ENCODE data around the gene PCDHA3. TPM values are rescaled to one million over a fixed set of nuclear protein-coding genes. Genes with fewer than 3 reads are reported as not detected.
"Not testable (repeated sequence)": the region's sequence is repeated elsewhere in the genome, so short reads cannot be mapped to it uniquely, and the experiment has no call there.

PCDHA3 gene
- not detected for total RNA-seq

DNA sequence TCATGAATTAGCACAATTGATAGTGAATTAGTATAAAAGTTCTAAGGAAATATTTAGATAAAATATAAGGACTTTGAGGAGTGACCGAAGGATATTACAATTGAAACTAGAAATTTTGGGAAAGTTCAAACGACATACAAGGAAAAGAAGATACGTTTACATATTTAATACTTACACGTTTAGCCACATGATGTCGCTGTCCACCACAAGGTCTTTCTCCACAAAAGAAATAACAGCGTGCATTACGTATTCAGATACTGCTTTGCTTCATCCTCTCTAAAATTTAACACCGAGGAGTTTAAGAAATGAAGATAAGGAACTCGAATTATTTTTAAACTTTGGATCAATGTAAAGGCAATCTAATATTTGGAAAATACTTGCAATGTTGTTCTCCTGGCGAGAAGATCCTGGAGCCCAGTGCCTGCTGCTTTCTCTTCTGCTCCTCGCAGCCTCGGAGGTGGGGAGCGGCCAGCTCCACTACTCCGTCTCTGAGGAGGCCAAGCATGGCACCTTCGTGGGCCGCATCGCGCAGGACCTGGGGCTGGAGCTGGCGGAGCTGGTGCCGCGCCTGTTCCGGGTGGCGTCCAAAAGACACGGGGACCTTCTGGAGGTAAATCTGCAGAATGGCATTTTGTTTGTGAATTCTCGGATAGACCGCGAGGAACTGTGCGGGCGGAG lies at the start of gene PCDHA3:
TSS of gene PCDHA3 (plus strand) at position 242 of the 678 bp plus-strand sequence.
- Mint-ChIP-seq H3K4me1 (ENCODE audit: low read depth) (no peaks in the 10 kb centered on the region), H3K4me3 (peak within 1 kb of the TSS; percentile 15), H3K27ac (no peak within 1 kb of the TSS), H3K27me3 (ENCODE audit: low read depth) (peaks cover under 1% of the 10 kb centered on the region), H3K9me3 (ENCODE audit: insufficient read depth) (peaks cover 31% of the 10 kb centered on the region), H3K36me3 (ENCODE audit: low read depth) (no peaks in the 10 kb centered on the region)
- no peak for DNase-seq
- ATAC-seq: no peak
- POLR2A ChIA-PET: no interaction called here
- CTCF ChIA-PET: no interaction called here

DNA sequence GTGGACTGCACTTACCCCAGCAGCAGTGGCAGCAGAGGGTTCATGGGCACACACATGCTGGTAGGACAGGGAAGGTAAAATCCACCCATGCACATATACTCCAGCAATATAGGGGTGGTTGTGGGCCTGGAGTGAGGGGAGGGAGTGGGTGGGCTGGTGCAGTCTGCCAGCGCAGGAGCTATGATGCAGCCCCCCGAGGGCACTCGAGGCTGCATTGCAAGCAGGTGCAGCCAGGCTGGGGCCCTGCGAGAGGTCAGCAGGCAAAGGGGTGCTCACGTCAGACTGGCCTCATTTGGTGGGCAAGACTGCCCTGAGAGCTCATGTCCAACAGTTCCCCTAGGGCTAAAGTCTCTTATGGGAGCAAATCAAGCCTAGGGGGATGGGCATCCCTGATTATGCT lies 47.3 kb upstream of the PCDHA3 start:
- no peak for DNase-seq
- Mint-ChIP-seq H3K4me1 (ENCODE audit: low read depth) (no peaks in the 10 kb centered on the region), H3K9me3 (ENCODE audit: insufficient read depth) (peaks cover 44% of the 10 kb centered on the region), H3K27ac (no peak overlapping the region), H3K36me3 (ENCODE audit: low read depth) (no peaks in the 10 kb centered on the region), H3K27me3 (ENCODE audit: low read depth) (no peaks in the 10 kb centered on the region), H3K4me3 (no peak overlapping the region)
- CTCF ChIA-PET: no interaction called here
- POLR2A ChIA-PET: no interaction called here
- no peak for ATAC-seq

DNA sequence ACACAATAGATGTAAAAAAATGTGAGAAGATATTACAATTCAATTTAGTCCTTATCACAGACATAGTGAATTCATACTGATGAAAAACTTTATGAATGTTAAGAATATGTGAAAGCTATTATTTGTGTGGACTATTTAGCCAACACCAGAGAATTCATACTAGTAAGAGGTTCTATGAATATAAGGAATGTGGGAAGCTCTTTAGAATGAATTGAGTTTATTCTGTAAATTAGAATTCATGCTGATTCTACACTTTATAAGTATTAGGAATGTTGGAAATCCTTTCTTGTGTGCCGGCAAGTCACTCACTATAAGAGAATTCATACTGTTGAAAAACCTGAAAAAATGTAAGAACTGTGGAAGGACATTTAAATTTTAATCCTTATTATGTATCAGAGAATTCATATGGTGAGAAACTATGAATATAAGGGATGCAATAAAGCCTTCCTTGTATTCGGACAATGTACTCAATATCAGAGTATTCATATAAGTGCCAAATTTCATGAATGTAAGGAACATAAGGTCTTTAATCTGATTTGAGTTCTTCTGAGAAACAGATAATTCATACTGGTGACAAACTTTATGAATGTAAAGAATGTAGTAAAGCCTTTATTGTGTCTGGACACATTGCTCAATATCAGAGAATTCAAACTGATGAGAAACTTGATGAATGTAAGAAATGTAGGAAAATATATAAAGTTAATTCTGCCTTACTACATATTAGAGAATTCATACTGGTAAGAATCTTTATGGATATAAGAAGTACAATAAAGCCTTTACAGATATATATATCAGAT lies 36.5 kb upstream of the PCDHA3 start:
- ATAC-seq: no peak
- Mint-ChIP-seq H3K27ac (no peak overlapping the region), H3K4me3 (no peak overlapping the region), H3K36me3 (ENCODE audit: low read depth) (peaks cover 6% of the 10 kb centered on the region), H3K4me1 (ENCODE audit: low read depth) (no peaks in the 10 kb centered on the region), H3K27me3 (ENCODE audit: low read depth) (no peaks in the 10 kb centered on the region), H3K9me3 (ENCODE audit: insufficient read depth) (peaks cover 59% of the 10 kb centered on the region)
- CTCF ChIA-PET: no interaction called here
- POLR2A ChIA-PET: no interaction called here
- no peak for DNase-seq

DNA sequence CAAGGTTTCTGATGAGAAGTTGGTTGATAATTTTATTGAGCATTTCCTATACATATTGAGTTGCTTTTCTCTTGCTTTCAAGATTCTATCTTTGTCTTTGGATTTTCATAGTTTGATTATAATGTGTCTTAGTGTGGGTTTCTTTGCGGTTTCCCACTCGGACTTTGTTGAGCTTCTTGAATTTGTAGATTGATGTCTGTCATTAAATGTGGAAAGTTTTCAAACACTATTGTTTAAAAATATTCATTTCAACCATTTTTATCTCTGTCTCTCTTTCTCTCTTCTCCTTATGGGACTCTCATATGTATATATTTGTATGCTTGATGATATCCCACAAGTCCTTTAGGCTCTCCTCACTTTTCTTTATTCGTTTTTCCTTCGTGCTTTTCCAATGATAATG lies 33.4 kb upstream of the PCDHA3 start:
- peaks cover 4% of the 10 kb centered on the region for H3K36me3 Mint-ChIP-seq (ENCODE audit: low read depth)

DNA sequence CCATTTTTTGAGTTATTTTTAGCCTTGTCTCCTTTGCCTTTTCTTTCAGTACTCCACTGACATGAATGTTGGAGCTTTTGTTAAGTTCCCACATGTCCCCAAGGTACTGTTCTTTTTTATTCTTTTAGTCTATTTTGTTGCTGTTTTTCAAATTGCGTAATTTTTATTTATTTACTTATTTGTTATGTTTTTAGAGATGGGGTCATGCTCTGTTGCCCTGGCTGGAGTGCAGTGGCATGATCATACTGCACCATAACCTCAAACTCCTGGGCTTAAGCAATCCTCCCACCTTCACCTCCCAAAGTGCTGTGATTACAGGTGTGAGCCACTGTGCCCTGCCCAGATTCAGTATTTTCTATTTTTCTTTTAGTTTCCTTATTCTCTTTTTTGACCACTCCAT lies 20.3 kb upstream of the PCDHA3 start:
- no peak overlapping the region for H3K27ac Mint-ChIP-seq
- no peaks in the 10 kb centered on the region for H3K4me1 Mint-ChIP-seq (ENCODE audit: low read depth)
- no peak overlapping the region for H3K4me3 Mint-ChIP-seq
- no peak for DNase-seq
- H3K36me3 Mint-ChIP-seq (ENCODE audit: low read depth): no peaks in the 10 kb centered on the region
- no peak for ATAC-seq
- no peaks in the 10 kb centered on the region for H3K27me3 Mint-ChIP-seq (ENCODE audit: low read depth)
- ChIA-PET POLR2A (no interaction called here), CTCF (no interaction called here)
- peaks cover 35% of the 10 kb centered on the region for H3K9me3 Mint-ChIP-seq (ENCODE audit: insufficient read depth)

More for the DNA sequence above, 33.4 kb upstream of the PCDHA3 start:
- H3K4me1 Mint-ChIP-seq (ENCODE audit: low read depth): no peaks in the 10 kb centered on the region
- CTCF ChIA-PET: no interaction called here
- no peak overlapping the region for H3K4me3 Mint-ChIP-seq
- POLR2A ChIA-PET: no interaction called here
- DNase-seq: no peak
- no peak overlapping the region for H3K27ac Mint-ChIP-seq
- peaks cover 68% of the 10 kb centered on the region for H3K9me3 Mint-ChIP-seq (ENCODE audit: insufficient read depth)
- no peak for ATAC-seq
- H3K27me3 Mint-ChIP-seq (ENCODE audit: low read depth): no peaks in the 10 kb centered on the region

DNA sequence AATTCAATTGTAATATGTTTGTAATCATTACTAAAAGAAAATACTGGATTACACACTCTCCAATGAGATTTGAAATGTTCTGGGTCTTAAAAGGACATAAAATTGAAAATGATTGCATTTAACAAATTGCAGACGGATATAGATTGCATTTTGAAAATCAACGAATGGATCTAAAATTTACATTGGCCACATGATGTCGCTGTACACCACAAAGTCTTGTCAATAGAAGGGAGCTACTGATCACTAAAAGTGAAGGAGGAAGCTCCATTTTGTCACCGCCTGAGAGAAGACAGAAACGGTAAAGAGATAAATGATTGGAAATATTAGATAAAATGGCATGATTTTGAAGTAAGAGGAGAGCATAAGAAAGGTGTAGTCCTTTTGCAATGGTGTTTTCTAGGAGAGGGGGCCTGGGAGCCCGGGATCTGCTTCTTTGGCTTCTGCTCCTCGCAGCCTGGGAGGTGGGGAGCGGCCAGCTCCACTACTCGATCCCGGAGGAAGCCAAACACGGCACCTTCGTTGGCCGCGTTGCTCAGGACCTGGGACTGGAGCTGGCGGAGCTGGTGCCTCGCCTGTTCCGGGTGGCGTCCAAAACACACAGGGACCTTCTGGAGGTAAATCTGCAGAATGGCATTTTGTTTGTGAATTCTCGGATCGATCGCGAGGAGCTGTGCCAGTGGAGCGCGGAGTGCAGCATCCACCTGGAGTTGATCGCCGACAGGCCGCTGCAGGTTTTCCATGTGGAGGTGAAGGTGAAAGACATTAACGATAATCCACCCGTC lies 14.8 kb upstream of the PCDHA3 start, which contains the start of gene PCDHA1:
TSS of gene PCDHA1 (plus strand) at position 236 of the 782 bp plus-strand sequence.
- peak within 1 kb of the TSS; percentile 5 for H3K4me3 Mint-ChIP-seq
- H3K27me3 Mint-ChIP-seq (ENCODE audit: low read depth): peaks cover 3% of the 10 kb centered on the region
- ChIA-PET CTCF (interaction anchor here (2.0 kb wide), 1 partner anchor 55 kb away, joined by 6 read pairs; the partner anchor contains the start of gene PCDHA8), POLR2A (no interaction called here)
- H3K36me3 Mint-ChIP-seq (ENCODE audit: low read depth): peaks cover 6% of the 10 kb centered on the region
- no peak within 1 kb of the TSS for H3K27ac Mint-ChIP-seq
- peaks cover 1% of the 10 kb centered on the region for H3K4me1 Mint-ChIP-seq (ENCODE audit: low read depth)
- no peak for DNase-seq
- peaks cover 37% of the 10 kb centered on the region for H3K9me3 Mint-ChIP-seq (ENCODE audit: insufficient read depth)
- ATAC-seq: no peak

DNA sequence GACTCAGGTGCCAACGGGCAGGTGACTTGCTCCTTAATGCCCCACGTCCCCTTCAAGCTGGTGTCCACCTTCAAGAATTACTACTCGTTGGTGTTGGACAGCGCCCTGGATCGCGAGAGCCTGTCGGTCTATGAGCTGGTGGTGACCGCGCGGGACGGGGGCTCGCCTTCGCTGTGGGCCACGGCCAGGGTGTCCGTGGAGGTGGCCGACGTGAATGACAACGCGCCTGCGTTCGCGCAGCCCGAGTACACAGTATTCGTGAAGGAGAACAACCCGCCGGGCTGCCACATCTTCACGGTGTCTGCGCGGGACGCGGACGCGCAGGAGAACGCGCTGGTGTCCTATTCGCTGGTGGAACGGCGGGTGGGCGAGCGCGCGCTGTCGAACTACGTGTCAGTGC lies 13.4 kb upstream of the PCDHA3 start:
- H3K36me3 Mint-ChIP-seq (ENCODE audit: low read depth); DNase-seq; H3K27ac Mint-ChIP-seq; CTCF ChIA-PET; H3K27me3 Mint-ChIP-seq (ENCODE audit: low read depth); POLR2A ChIA-PET; H3K4me3 Mint-ChIP-seq; H3K4me1 Mint-ChIP-seq (ENCODE audit: low read depth); ATAC-seq: not testable (repeated sequence)
- peaks cover 37% of the 10 kb centered on the region for H3K9me3 Mint-ChIP-seq (ENCODE audit: insufficient read depth)

DNA sequence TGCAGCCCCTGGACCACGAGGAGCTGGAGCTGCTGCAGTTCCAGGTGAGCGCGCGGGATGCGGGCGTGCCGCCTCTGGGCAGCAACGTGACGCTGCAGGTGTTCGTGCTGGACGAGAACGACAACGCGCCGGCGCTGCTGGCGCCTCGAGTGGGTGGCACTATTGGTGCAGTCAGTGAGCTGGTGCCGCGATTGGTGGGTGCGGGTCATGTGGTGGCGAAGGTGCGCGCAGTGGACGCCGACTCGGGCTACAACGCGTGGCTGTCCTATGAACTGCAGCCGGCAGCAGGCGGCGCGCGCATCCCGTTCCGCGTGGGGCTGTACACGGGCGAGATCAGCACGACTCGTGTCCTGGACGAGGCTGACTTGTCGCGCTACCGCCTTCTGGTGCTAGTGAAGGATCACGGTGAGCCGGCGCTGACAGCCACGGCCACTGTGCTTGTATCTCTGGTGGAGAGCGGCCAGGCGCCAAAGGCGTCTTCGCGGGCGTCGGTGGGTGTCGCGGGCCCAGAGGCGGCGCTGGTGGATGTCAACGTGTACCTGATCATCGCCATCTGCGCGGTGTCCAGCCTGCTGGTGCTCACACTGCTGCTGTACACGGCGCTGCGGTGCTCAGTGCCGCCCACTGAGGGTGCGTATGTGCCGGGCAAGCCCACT lies 12.9 kb upstream of the PCDHA3 start:
- CTCF ChIA-PET; H3K4me3 Mint-ChIP-seq; DNase-seq; H3K36me3 Mint-ChIP-seq (ENCODE audit: low read depth); H3K27me3 Mint-ChIP-seq (ENCODE audit: low read depth); H3K4me1 Mint-ChIP-seq (ENCODE audit: low read depth); H3K27ac Mint-ChIP-seq; ATAC-seq; POLR2A ChIA-PET: not testable (repeated sequence)
- H3K9me3 Mint-ChIP-seq (ENCODE audit: insufficient read depth): peaks cover 37% of the 10 kb centered on the region

DNA sequence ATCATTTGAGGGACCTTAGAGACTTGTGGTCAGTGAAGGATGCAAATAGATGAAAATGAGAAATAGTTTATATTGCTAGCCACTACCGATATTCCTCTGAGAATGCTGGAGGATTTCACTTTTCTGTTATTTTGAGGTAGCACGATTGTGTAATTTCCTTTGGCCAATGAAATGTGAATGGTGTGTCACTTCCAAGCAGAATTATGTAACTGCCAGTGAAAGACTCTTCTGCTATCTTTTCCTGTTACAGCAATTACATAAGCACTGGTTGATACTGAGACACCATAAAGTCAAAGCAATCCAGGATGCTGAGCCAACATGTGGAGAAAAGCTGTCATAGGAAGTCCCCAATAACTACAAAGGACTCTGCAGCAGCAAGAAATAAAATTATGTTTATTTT lies 9.8 kb upstream of the PCDHA3 start:
- Mint-ChIP-seq H3K4me1 (ENCODE audit: low read depth) (no peaks in the 10 kb centered on the region), H3K36me3 (ENCODE audit: low read depth) (peaks cover 5% of the 10 kb centered on the region), H3K4me3 (no peak overlapping the region), H3K9me3 (ENCODE audit: insufficient read depth) (peaks cover 29% of the 10 kb centered on the region), H3K27ac (no peak overlapping the region), H3K27me3 (ENCODE audit: low read depth) (peaks cover 3% of the 10 kb centered on the region)
- ChIA-PET POLR2A (no interaction called here), CTCF (no interaction called here)
- ATAC-seq (no peak), DNase-seq (no peak)

DNA sequence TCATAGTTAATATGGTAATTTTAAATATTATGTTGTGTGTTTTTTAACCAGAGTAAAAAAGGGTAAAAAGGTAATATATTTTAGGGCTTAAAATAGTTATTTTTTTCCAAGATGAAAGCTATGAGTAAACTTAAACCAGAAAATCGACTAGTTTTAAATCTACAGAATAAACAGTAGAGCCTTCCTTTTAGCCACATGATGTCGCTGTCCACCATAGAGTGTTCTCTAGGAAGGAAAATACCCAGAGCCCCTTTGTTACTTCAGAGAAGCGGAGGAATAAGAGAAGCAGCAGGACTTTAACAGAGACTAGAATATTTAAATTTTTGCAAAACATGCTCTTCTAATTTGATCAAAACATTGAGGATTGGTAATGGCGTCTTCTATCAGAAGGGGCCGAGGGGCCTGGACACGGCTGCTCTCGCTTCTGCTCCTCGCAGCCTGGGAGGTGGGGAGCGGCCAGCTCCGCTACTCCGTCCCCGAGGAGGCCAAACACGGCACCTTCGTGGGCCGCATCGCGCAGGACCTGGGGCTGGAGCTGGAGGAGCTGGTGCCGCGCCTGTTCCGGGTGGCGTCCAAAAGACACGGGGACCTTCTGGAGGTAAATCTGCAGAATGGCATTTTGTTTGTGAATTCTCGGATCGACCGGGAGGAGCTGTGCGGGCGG lies 6.1 kb upstream of the PCDHA3 start, which contains the start of gene PCDHA2:
TSS of gene PCDHA2 (plus strand) at position 258 of the 664 bp plus-strand sequence.
- no peak within 1 kb of the TSS for H3K27ac Mint-ChIP-seq
- POLR2A ChIA-PET: no interaction called here
- no peaks in the 10 kb centered on the region for H3K27me3 Mint-ChIP-seq (ENCODE audit: low read depth)
- DNase-seq: no peak
- ATAC-seq: no peak
- CTCF ChIA-PET: interaction anchor here (1.3 kb wide), 1 partner anchor 11 kb away, joined by 3 read pairs; no protein-coding TSS in a partner anchor
- peaks cover 13% of the 10 kb centered on the region for H3K9me3 Mint-ChIP-seq (ENCODE audit: insufficient read depth)
- H3K4me3 Mint-ChIP-seq: no peak within 1 kb of the TSS
- no peaks in the 10 kb centered on the region for H3K4me1 Mint-ChIP-seq (ENCODE audit: low read depth)
- peaks cover 1% of the 10 kb centered on the region for H3K36me3 Mint-ChIP-seq (ENCODE audit: low read depth)

DNA sequence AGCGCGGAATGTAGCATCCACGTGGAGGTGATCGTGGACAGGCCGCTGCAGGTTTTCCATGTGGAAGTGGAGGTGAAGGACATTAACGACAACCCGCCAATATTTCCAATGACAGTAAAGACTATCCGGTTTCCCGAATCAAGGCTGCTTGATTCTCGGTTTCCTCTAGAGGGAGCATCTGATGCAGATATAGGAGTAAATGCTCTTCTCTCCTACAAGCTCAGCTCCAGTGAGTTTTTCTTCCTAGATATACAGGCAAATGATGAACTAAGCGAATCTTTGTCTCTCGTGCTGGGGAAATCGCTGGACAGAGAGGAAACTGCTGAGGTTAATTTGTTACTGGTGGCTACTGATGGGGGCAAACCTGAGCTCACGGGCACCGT lies 5.6 kb upstream of the PCDHA3 start:
- no peak overlapping the region for H3K27ac Mint-ChIP-seq
- ChIA-PET POLR2A (interaction anchor here (0.6 kb wide), 1 partner anchor 20 kb away, joined by 3 read pairs; no protein-coding TSS in a partner anchor), CTCF (interaction anchor here (1.3 kb wide), 1 partner anchor 11 kb away, joined by 3 read pairs; no protein-coding TSS in a partner anchor)
- DNase-seq: no peak
- H3K36me3 Mint-ChIP-seq (ENCODE audit: low read depth): peaks cover 1% of the 10 kb centered on the region
- no peak for ATAC-seq
- no peaks in the 10 kb centered on the region for H3K4me1 Mint-ChIP-seq (ENCODE audit: low read depth)
- no peak overlapping the region for H3K4me3 Mint-ChIP-seq
- peaks cover 11% of the 10 kb centered on the region for H3K9me3 Mint-ChIP-seq (ENCODE audit: insufficient read depth)
- H3K27me3 Mint-ChIP-seq (ENCODE audit: low read depth): no peaks in the 10 kb centered on the region

Measured in activated CD8-positive, alpha-beta T cell treated with anti-CD3 and anti-CD28 coated beads, Interleukin-2, amount 10 ng/mL, durations not matched to agents 7 days and 5 days (primary cell).